ENCODE data around the gene KCNJ18.
"Not testable (repeated sequence)": the region's sequence is repeated elsewhere in the genome, so short reads cannot be mapped to it uniquely, and the experiment has no call there.

Gene KCNJ18

DNA sequence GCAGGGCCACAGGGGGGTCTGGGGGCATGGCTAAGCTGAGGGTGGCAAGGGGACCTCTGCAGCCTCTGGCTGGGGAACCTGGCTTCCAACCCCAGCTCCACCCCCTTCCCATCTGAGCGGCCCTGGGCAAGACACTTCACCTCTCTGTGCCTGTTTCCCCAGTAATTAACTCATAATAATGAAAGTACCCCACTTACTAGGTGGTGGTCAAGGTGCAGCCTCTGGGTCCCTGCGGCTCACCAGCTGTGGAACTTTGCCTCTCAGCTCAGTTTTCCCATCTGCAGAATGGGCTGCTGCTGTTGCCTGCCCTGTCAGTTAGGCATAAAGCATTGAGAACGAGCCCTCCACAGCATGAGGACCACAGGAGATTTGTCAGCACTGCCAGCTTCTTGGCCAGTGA, 51.8 kb downstream of the KCNJ18 start:
- not testable (repeated sequence) for H3K36me3 ChIP-seq (ENCODE audit: control insufficient read depth, insufficient read depth, low read length); H3K27me3 ChIP-seq (ENCODE audit: insufficient read depth, low read length, poor library complexity); H4K8ac ChIP-seq (ENCODE audit: low read depth, low read length); H3K79me2 ChIP-seq (ENCODE audit: control insufficient read depth, insufficient read depth, low read length); H4K5ac ChIP-seq (ENCODE audit: low read length); H3K4ac ChIP-seq (ENCODE audit: low read depth, low read length); H3K23ac ChIP-seq (ENCODE audit: low read length); H3K27ac ChIP-seq (ENCODE audit: low read depth, low read length); H2BK5ac ChIP-seq (ENCODE audit: low read length); H3K4me1 ChIP-seq (ENCODE audit: control insufficient read depth, low read depth, low read length); H3K4me2 ChIP-seq (ENCODE audit: low read length); DNase-seq; H3K18ac ChIP-seq (ENCODE audit: low read length); H2AK5ac ChIP-seq (ENCODE audit: low read length); H3K56ac ChIP-seq (ENCODE audit: low read length); H2BK15ac ChIP-seq (replicated peaks; ENCODE audit: low read depth); H3K4me3 ChIP-seq (ENCODE audit: low read length); H3K9ac ChIP-seq (ENCODE audit: low read length); H2BK120ac ChIP-seq (ENCODE audit: low read depth, low read length); H3K79me1 ChIP-seq (ENCODE audit: low read length)
- no CpG with 5 or more reads among the region's 3 CpGs for WGBS (ENCODE audit: extremely low coverage, insufficient coverage, low lambda C conversion rate)

- DNase-seq; H2BK15ac ChIP-seq (replicated peaks; ENCODE audit: low read depth); H2BK5ac ChIP-seq (ENCODE audit: low read length); H4K8ac ChIP-seq (ENCODE audit: low read depth, low read length); H3K4me3 ChIP-seq (ENCODE audit: low read length); H3K4ac ChIP-seq (ENCODE audit: low read depth, low read length); H3K79me2 ChIP-seq (ENCODE audit: control insufficient read depth, insufficient read depth, low read length); H2AK5ac ChIP-seq (ENCODE audit: low read length); H3K23ac ChIP-seq (ENCODE audit: low read length); H3K79me1 ChIP-seq (ENCODE audit: low read length); H3K9ac ChIP-seq (ENCODE audit: low read length); H3K18ac ChIP-seq (ENCODE audit: low read length); H3K56ac ChIP-seq (ENCODE audit: low read length); H3K4me1 ChIP-seq (ENCODE audit: control insufficient read depth, low read depth, low read length); H4K5ac ChIP-seq (ENCODE audit: low read length); H3K27me3 ChIP-seq (ENCODE audit: insufficient read depth, low read length, poor library complexity); H3K36me3 ChIP-seq (ENCODE audit: control insufficient read depth, insufficient read depth, low read length); H3K27ac ChIP-seq (ENCODE audit: low read depth, low read length); H2BK120ac ChIP-seq (ENCODE audit: low read depth, low read length); H3K4me2 ChIP-seq (ENCODE audit: low read length): not testable (repeated sequence)
- WGBS (ENCODE audit: extremely low coverage, insufficient coverage, low lambda C conversion rate), result no CpG with 5 or more reads among the region's 9 CpGs
These were observed 52.3 kb downstream of the KCNJ18 start for GRCh38 chr17:21744621-21745020.

DNA sequence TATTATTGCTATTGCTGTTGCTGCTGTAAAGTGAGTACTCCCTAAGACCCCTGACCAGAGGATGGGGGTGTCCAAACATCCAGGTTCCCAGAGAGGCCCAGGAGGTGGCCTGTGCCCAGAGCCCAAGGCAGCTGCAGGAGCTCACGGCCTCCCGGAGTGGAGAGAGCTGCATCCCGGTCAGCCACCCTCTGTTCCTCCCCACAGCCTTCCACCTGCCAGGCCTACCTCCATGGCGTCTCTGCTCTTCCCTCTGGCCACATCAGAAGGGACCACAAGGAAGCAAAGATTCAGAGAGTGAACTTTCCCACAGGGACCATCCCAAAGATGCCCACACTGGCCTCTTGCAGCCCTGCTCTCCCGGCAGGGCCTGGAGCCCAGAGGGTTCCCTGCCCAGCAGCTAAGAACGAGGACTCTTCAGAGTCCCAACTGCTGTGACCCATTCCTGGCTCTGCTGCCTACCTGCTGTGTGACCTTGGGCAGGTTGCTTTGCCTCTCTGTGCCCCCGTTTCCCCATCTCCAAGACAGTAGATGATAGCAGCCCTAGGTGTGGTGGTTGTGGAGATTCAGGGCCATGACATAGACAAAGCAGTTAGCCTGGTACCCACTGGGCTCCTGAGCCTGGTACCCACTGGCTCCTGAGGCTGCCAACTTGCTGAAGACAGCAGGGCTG, 53.2 kb downstream of the KCNJ18 start:
- H3K4me2 ChIP-seq (ENCODE audit: low read length); H3K18ac ChIP-seq (ENCODE audit: low read length); H3K4me1 ChIP-seq (ENCODE audit: control insufficient read depth, low read depth, low read length); H3K79me1 ChIP-seq (ENCODE audit: low read length); H3K27me3 ChIP-seq (ENCODE audit: insufficient read depth, low read length, poor library complexity); H2BK5ac ChIP-seq (ENCODE audit: low read length); H4K8ac ChIP-seq (ENCODE audit: low read depth, low read length); H3K9ac ChIP-seq (ENCODE audit: low read length); H2BK120ac ChIP-seq (ENCODE audit: low read depth, low read length); H3K23ac ChIP-seq (ENCODE audit: low read length); H3K4me3 ChIP-seq (ENCODE audit: low read length); H3K27ac ChIP-seq (ENCODE audit: low read depth, low read length); H3K56ac ChIP-seq (ENCODE audit: low read length); H2BK15ac ChIP-seq (replicated peaks; ENCODE audit: low read depth); DNase-seq; H2AK5ac ChIP-seq (ENCODE audit: low read length); H3K4ac ChIP-seq (ENCODE audit: low read depth, low read length); H4K5ac ChIP-seq (ENCODE audit: low read length); H3K36me3 ChIP-seq (ENCODE audit: control insufficient read depth, insufficient read depth, low read length); H3K79me2 ChIP-seq (ENCODE audit: control insufficient read depth, insufficient read depth, low read length): not testable (repeated sequence)
- WGBS (ENCODE audit: extremely low coverage, insufficient coverage, low lambda C conversion rate), result no CpG with 5 or more reads among the region's 7 CpGs

DNA sequence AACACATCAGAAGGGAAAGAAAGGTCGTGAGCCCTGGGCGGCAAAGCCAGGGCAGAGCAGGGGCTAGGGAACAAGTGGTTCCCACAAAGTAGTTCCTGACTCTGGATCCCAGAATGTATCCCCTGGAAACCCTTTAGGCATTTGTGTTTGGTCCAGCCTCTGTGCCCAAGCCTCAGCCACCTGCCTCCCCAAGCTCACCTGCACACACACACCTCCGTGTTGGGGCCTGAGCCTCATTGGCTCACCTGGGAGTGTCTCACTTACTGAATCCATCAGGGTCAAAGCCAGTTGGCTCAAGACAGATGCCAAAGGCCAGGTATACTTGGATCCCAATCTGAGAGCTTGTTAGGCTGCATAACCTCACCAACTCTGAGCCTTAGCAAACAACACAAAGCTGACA, 54.1 kb downstream of the KCNJ18 start:
- H3K79me2 ChIP-seq (ENCODE audit: control insufficient read depth, insufficient read depth, low read length); H3K4ac ChIP-seq (ENCODE audit: low read depth, low read length); H3K36me3 ChIP-seq (ENCODE audit: control insufficient read depth, insufficient read depth, low read length); H2BK5ac ChIP-seq (ENCODE audit: low read length); H2BK15ac ChIP-seq (replicated peaks; ENCODE audit: low read depth); H3K4me3 ChIP-seq (ENCODE audit: low read length); H3K4me2 ChIP-seq (ENCODE audit: low read length); H3K23ac ChIP-seq (ENCODE audit: low read length); H3K18ac ChIP-seq (ENCODE audit: low read length); H2AK5ac ChIP-seq (ENCODE audit: low read length); H4K8ac ChIP-seq (ENCODE audit: low read depth, low read length); H3K27ac ChIP-seq (ENCODE audit: low read depth, low read length); H2BK120ac ChIP-seq (ENCODE audit: low read depth, low read length); H3K9ac ChIP-seq (ENCODE audit: low read length); H3K79me1 ChIP-seq (ENCODE audit: low read length); H3K27me3 ChIP-seq (ENCODE audit: insufficient read depth, low read length, poor library complexity); H3K4me1 ChIP-seq (ENCODE audit: control insufficient read depth, low read depth, low read length); DNase-seq; H4K5ac ChIP-seq (ENCODE audit: low read length); H3K56ac ChIP-seq (ENCODE audit: low read length): not testable (repeated sequence)
- no CpG with 5 or more reads among the region's 3 CpGs for WGBS (ENCODE audit: extremely low coverage, insufficient coverage, low lambda C conversion rate)

GRCh38 chr17:21747195-21747915, 55.0 kb downstream of the KCNJ18 start:
- no CpG with 5 or more reads among the region's 8 CpGs for WGBS (ENCODE audit: extremely low coverage, insufficient coverage, low lambda C conversion rate)
- H2BK120ac ChIP-seq (ENCODE audit: low read depth, low read length); DNase-seq: not testable (repeated sequence)

More at GRCh38 chr17:21747195-21747915, 55.0 kb downstream of the KCNJ18 start:
- not testable (repeated sequence) for H3K4me3 ChIP-seq (ENCODE audit: low read length); H3K79me2 ChIP-seq (ENCODE audit: control insufficient read depth, insufficient read depth, low read length); H3K79me1 ChIP-seq (ENCODE audit: low read length); H4K8ac ChIP-seq (ENCODE audit: low read depth, low read length); H3K4ac ChIP-seq (ENCODE audit: low read depth, low read length); H3K23ac ChIP-seq (ENCODE audit: low read length); H4K5ac ChIP-seq (ENCODE audit: low read length); H2BK15ac ChIP-seq (replicated peaks; ENCODE audit: low read depth); H3K18ac ChIP-seq (ENCODE audit: low read length); H2BK5ac ChIP-seq (ENCODE audit: low read length); H3K27me3 ChIP-seq (ENCODE audit: insufficient read depth, low read length, poor library complexity); H3K36me3 ChIP-seq (ENCODE audit: control insufficient read depth, insufficient read depth, low read length); H3K4me1 ChIP-seq (ENCODE audit: control insufficient read depth, low read depth, low read length); H3K4me2 ChIP-seq (ENCODE audit: low read length); H3K9ac ChIP-seq (ENCODE audit: low read length); H3K27ac ChIP-seq (ENCODE audit: low read depth, low read length); H2AK5ac ChIP-seq (ENCODE audit: low read length); H3K56ac ChIP-seq (ENCODE audit: low read length)

Data from mesendoderm (in vitro differentiated cells).